HG02885 (cell line): ENCODE measurements around the gene GDPGP1.
"Not testable (repeated sequence)": the region's sequence is repeated elsewhere in the genome, so short reads cannot be mapped to it uniquely, and the experiment has no call there.

Experiments used
- ATAC-seq: cut with Tn5 transposase; IDR thresholded peaks from one replicate; pipeline ENCODE4 v1.9.1; 2021; ENCODE audit warnings: mild to moderate bottlenecking; ENCODE audit not compliant: unreplicated experiment, poor library complexity

Gene GDPGP1

DNA sequence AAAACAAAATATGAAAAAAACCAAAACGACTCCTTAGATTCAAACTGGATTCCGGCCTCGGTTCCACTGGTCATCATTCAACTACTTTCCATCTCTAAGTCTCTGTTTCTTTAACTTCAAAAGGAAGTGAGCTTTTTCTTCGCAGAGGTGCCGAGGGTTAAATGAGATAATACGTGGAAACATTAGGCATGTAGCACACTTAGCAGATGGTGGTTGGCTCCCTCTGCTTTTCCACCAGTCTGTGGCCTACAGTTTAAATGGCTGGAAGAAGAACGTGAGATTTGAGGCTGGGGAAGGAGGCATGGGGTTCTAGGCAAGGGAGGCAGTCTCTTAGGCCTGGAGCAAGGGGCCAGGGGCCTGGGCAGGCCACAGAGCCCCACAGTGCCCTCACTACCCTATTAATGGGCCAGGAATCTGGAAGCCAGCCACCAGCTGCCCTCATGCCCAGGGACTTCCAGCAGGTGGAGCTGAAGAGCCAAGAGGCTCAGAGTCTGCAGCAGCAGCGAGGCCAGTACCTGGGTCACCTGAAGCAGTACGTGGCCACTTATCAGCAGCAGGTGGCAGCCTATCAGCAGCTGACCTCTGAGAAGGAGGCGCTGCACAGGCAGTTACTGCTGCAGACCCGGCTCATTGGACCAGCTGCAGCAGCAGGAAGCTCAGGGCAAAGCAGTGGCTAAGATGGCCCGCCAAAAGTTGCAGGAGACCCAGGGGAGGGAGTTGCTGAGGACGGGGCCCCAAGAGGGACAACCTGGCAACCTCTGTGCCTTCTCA, 59.2 kb downstream of the GDPGP1 start:
- ATAC-seq, result not testable (repeated sequence)

DNA sequence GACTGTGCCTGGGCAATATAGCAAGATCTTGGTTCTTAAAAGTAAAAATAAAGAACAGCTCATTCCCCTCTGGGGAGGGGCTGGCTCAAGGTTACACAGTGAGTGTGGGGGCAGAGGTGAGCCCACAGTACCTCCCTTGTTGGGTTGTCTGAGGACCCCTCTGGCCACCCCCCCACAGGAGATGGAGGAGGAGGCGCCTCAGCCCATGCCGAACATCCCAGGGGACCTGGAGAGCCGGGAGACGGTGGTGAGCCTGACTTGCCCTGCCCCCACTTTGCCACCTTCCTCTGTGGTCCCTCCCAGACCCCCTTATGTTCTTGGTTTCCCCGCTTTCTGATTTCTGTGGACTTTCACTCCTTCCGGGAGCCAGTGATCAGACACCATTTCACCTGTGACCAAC, 60.1 kb downstream of the GDPGP1 start:
- ATAC-seq, result no peak

DNA sequence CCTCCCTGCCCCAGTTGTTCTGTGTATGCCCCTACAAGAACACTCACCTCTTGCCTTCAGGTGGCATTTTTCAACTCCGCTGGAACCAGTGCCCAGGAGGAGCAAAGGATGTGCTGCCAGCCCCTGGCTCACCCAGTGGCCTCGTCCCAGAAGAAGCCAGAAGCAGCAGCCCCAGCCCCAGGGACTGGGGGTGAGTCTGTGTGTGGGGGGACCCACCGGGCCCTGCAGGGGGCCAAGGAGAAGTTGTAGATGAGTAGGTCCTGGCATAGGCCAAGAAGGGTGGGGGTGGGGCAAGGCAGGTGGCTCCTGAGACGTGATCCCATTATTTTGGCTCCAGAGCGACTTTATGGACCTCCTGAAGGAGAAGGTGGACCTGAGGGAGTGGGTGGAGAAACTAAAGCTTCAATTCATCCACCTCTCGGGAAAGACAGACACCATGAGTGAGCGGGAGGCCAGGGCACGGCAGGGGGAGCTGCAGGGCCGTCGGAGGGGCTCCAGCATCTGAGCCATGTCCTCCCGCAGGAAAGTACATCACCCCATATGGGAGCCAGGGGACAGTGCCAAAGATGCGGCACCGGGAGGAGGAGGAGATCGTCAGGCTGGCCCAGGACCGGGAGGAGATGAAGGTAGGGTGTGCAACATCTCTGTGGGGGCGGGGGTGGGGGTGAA, 60.7 kb downstream of the GDPGP1 start:
- no peak for ATAC-seq

DNA sequence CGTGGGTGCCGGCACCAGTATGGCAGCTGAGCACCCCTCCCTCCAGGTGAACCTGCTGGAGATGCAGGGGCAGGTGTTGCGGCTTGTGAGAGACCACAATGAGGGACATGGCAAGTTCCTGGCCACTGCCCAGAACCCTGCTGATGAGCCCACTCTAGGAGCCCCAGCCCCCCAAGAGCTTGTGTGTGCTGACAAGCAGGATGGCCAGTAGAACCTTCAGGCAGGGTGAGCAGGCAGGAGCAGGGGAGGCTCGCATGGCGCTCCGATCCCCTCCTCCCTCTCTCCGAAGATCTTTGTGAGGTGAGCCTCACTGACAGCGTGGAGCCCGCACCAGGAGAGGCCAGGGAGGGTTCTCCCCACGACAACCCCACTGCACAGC, 61.2 kb downstream of the GDPGP1 start:
- no peak for ATAC-seq
